H7 (cell line): Measurements from ENCODE around the gene ADA. TPM values are rescaled to one million over a fixed set of nuclear protein-coding genes. Genes with fewer than 3 reads are reported as not detected.

ENCODE experiments used
- DNase-seq: peaks from one replicate; pipeline ENCODE4 v3.0.0; 2012
- H3K27me3 ChIP-seq: 2 replicates; pipeline ENCODE4 v1.6.0; 2011; ENCODE audit warnings: mild to moderate bottlenecking, low read length; ENCODE audit not compliant: control insufficient read depth, insufficient read depth
- H3K36me3 ChIP-seq: replicated peaks from 2 replicates; pipeline ENCODE4 v1.5.1; 2011; ENCODE audit warnings: low read length; ENCODE audit not compliant: control insufficient read depth, insufficient read depth
- H3K4me3 ChIP-seq: 2 replicates; pipeline ENCODE4 v1.5.1; 2011; ENCODE audit warnings: low read depth, mild to moderate bottlenecking, control low read depth, low read length, moderate library complexity; ENCODE audit not compliant: insufficient read depth
- total RNA-seq: library from RNA; depleted of rRNA; stranded (reverse); fragments of >200 nt; shearing (Covaris generic); gene quantifications from 2 replicates; pipeline ENCODE4 v1.2.3, GENCODE V29; 2014

ADA gene
- total RNA-seq, 1 experiment from 2014 or later, result 14.9 TPM

DNA sequence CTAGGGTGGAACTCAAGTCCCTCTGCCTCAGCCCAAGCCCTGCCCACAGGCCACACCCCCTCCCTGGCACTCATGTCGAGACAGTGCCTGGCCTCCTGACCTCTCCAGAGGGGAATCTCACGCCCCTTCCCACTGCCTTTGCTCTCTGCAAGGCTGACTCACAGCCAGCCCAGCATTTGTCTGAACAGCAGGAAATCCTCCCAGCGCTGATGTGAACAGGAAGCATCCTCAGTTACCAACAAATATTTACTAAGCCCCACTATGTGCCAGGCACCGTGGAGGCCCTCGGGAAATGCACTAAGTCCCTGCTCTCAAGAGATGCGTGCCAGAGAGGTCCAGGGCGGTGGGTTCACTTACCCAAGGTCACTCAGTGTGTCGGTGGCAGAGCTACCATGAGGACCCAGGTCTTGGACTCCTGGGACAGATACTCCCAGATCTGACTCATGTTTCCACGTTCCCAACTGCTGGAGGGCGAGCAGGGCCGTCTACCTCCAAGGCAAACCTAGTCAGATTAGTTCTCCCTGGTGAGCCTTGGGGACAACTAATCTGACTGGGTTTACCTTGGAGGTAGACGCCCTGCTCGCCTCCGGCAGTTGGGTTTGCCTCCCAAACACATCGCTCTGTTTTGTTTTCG lies 7.8 kb downstream of the ADA start:
- peak; percentile 73 for DNase-seq
- no peaks in the 10 kb centered on the region for H3K27me3 ChIP-seq
- no peaks in the 10 kb centered on the region for H3K36me3 ChIP-seq
- H3K4me3 ChIP-seq, result no peak overlapping the region

- Histone ChIP-seq H3K36me3 (no peaks in the 10 kb centered on the region), H3K4me3 (no peak overlapping the region), H3K27me3 (no peaks in the 10 kb centered on the region)
- DNase-seq, result no peak
These were observed 8.4 kb downstream of the ADA start for GRCh38 chr20:44643154-44643519.

GRCh38 chr20:44642203-44643153 lies 9.0 kb downstream of the ADA start:
- no peaks in the 10 kb centered on the region for H3K27me3 ChIP-seq
- peak; percentile 75 for DNase-seq
- no peaks in the 10 kb centered on the region; the same call in 1 of the 2 replicates for H3K36me3 ChIP-seq
- no peak overlapping the region for H3K4me3 ChIP-seq

GRCh38 chr20:44641325-44641724 lies 10.2 kb downstream of the ADA start:
- H3K27me3 ChIP-seq, result no peaks in the 10 kb centered on the region
- H3K36me3 ChIP-seq, result no peaks in the 10 kb centered on the region; the same call in 1 of the 2 replicates
- no peak for DNase-seq
- no peak overlapping the region for H3K4me3 ChIP-seq

GRCh38 chr20:44640522-44640921 lies 11.0 kb downstream of the ADA start:
- no peak for DNase-seq
- Histone ChIP-seq H3K4me3 (no peak overlapping the region), H3K27me3 (no peaks in the 10 kb centered on the region), H3K36me3 (no peaks in the 10 kb centered on the region; the same call in 1 of the 2 replicates)

- H3K36me3 ChIP-seq, result no peaks in the 10 kb centered on the region; the same call in 1 of the 2 replicates
- no peaks in the 10 kb centered on the region for H3K27me3 ChIP-seq
- DNase-seq, result no peak
- no peak overlapping the region for H3K4me3 ChIP-seq
These were observed 13.8 kb downstream of the ADA start for GRCh38 chr20:44637522-44638372.

GRCh38 chr20:44637042-44637441 lies 14.5 kb downstream of the ADA start:
- H3K27me3 ChIP-seq, result no peaks in the 10 kb centered on the region
- no peaks in the 10 kb centered on the region; the same call in 1 of the 2 replicates for H3K36me3 ChIP-seq
- H3K4me3 ChIP-seq, result no peak overlapping the region
- DNase-seq, result no peak

DNA sequence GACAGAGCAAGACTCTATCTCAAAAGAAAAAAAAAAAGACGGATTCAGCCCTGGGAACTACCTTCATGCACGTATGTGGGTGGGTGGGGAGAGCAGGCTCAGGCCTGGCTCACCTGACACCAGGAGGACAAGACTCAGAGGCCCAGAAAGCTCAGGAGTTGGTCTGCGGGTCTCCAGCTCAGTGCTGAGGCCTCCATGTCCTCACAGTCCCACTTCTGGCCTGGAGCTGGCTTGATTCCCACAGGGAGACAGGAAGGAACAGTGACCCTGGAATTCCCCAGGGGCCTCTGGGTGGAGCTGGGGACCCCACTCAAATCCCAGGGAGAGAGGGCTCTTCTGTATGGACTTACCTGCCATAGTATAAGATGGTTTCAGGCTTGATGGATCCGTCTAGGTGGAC lies 15.6 kb downstream of the ADA start:
- no peak for DNase-seq
- no peaks in the 10 kb centered on the region for H3K27me3 ChIP-seq
- no peak overlapping the region for H3K4me3 ChIP-seq
- H3K36me3 ChIP-seq, result no peaks in the 10 kb centered on the region; the same call in 1 of the 2 replicates

DNA sequence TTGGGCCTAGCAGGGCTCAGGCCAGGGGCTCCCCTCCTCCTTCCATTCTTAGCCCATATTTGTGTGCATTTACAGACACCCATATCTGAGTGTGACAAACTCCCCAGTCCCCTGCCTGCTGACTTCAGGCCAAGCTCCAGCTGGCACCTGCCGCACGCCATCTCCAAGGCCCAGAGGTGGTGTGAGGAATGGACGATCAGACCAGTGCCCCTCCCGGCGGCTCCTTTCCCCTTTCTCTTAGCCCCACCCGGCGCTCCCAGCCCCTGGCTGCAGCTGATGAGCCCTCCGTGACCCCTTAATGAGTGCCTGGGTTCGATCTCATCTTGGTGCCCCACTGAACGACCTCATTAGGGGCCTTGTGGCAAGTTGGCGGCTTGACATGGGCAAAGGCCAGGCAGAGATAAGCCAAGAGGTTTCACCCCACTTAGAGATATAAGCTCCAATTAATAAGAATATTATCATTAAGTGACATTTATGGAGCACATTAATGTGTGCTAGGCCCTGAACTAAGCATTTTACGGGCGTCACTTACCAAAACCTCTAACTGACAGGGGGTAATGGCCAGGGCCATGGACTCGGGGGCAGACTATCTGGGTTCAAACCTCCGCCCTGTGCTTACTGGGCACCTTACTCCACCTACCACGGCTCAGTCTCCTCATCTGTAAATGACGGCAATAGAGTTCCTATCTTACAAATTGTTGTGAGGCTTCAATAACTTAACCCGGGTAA lies 17.5 kb downstream of the ADA start:
- H3K4me3 ChIP-seq, result no peak overlapping the region
- DNase-seq, result no peak
- H3K27me3 ChIP-seq, result no peaks in the 10 kb centered on the region

GRCh38 chr20:44633187-44633810 lies 18.2 kb downstream of the ADA start:
- Histone ChIP-seq H3K27me3 (no peaks in the 10 kb centered on the region), H3K36me3 (no peaks in the 10 kb centered on the region; the same call in 1 of the 2 replicates), H3K4me3 (no peak overlapping the region)
- DNase-seq, result no peak

More for the DNA sequence above, 17.5 kb downstream of the ADA start:
- no peaks in the 10 kb centered on the region; the same call in 1 of the 2 replicates for H3K36me3 ChIP-seq

DNA sequence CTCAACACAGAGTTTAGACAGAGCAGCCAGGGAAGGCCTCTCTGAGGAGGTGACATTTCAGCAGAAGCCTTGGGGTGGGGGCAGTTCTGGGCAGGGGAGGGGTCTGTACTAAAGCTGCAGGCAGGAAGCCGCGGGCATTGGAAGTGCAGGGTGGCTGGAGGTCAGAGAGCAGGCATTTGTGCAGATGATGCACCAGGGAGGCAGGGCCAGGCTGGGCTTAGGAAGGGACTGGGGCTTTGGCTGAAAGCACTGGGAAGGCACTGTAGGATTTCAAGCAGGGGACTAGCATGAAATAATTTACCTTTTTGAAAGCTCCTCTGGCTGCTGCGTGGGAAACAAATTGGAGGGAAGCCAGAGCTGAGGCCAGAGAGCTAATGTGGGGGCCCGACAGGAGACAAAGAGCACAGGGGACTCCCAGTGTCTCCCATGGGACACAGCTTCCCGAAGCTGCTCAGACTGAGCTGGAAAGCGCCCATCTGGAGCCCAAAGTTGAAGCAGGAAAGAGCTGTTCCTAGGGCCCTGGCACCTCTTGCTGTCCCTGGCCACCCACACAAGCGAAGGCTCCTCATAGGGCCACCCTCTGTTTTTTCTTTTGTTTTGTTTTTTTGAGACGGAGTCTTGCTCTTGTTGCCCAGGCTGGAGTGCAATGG lies 19.3 kb downstream of the ADA start:
- no peaks in the 10 kb centered on the region for H3K36me3 ChIP-seq
- no peak for DNase-seq
- H3K27me3 ChIP-seq, result no peaks in the 10 kb centered on the region
- no peak overlapping the region for H3K4me3 ChIP-seq

GRCh38 chr20:44630297-44630696 lies 21.2 kb downstream of the ADA start:
- no peaks in the 10 kb centered on the region for H3K36me3 ChIP-seq
- H3K4me3 ChIP-seq, result no peak overlapping the region
- DNase-seq, result peak; percentile 47
- H3K27me3 ChIP-seq, result no peaks in the 10 kb centered on the region; the same call in 1 of the 2 replicates

DNA sequence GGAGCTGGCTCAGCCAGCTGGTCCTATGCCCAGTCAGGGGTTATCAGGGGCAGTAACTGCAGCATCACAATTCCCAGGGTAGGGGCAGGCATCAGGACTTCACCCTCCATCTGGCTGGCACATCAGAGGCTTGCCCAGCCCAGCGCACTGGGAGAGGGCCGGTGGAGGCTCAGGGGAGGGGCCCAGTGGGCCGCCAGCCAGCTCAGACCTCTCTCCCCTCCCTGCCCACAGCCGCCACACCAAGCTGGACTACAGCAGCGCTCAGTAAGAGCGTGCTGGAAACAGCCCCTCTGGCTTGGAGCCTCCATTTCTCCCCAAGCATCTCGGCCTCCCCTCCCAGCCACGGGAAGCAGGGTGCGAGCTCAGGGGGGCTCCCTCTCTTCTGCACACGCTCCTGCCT lies 22.0 kb downstream of the ADA start:
- no peaks in the 10 kb centered on the region; the same call in 1 of the 2 replicates for H3K27me3 ChIP-seq
- no peak overlapping the region for H3K4me3 ChIP-seq
- peak; percentile 41 for DNase-seq
- no peaks in the 10 kb centered on the region; the same call in 1 of the 2 replicates for H3K36me3 ChIP-seq
